ENCODE results near the gene INSRR.
A peak's percentile ranks its signal among the peaks of the same experiment; 100 is the strongest.

Gene INSRR

DNA sequence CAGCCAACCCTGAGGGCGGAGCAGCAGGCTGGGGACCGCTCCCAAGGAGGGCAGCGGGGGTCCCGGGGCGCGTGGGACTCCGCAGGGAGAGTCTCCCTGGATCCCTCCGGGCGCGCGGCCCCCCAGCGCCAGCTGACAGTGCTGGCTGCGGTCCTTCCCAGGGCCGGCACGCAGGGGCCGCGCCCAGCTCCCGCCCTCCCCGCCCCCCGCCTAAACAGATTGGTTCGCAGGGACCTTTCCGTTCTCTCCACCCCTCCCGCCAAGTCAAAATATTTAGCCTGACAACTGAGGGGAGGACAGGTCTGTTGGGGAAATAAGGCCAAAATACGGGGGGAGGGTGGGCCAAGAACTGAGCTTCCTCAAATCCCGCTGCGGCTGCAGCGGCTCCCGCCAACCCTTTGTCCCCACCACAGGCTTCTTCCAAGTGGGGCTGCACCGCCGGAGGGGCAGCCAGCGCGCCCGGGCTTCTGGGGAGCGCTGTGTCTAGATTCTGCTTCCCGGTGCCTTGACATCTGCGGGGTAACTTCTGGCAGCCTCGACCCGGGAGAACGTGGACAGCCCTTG is at the start of gene INSRR:
INSRR (minus strand) TSS at position 159 of the 564 bp plus-strand sequence. CDS start 496 bp downstream, outside the sequence.
- DNase-seq = peak; percentile 52

DNA sequence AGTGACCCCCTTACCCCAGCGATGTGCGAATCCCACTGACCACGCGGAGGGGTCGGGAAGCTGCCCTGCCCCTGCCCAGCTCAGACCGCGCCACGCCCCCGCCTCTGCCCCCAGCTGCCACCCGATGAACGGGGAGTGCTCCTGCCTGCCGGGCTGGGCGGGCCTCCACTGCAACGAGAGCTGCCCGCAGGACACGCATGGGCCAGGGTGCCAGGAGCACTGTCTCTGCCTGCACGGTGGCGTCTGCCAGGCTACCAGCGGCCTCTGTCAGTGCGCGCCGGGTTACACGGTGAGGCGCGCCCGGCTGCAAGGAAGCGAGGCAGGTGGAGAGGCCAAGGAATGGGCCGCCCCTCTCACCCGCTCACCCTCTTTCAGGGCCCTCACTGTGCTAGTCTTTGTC is 49.6 kb upstream of the INSRR start:
- no peak for DNase-seq

DNA sequence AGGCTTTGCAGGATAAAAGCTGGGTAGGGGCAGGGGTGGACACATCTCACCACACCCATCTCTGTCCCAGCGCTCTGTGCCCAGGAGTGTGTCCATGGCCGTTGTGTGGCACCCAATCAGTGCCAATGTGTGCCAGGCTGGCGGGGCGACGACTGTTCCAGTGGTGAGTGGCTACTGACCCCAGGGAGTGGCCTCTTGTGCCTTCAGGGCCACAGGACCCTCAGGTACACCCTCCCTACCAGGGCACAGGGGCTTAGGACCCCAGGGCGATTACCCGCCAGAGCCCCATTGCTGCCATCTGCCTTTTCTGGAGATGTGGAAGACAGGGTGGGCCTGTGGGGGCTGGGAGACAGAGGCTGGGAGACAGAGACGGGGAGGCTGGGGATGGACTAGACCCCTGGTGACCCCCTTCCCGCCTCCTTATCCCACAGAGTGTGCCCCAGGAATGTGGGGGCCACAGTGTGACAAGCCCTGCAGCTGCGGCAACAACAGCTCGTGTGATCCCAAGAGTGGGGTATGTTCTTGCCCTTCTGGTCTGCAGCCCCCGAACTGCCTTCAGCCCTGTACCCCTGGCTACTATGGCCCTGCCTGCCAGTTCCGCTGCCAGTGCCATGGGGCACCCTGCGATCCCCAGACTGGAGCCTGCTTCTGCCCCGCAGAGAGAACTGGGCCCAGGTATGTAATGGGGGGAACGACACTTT is 47.4 kb upstream of the INSRR start:
- DNase-seq = no peak

DNA sequence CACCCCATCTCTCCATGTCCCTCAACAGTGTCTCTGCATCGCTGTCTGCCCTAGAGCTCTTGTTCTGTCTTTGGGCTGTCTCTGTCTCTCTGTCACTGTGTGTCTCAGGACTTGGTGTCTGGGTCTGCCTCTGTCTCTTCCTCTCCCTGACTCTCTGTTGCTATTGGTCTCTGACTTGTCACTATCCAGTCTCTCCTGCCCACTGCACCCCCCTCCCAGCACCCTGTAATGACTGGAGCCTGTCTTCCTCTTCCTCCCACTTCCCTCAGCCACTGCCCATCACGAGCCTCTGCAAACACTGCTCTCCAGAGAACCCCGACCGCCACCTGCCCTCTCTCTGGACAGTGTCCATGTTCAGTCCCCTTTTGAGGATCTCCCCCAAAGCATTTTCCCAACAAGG is 46.7 kb upstream of the INSRR start:
- DNase-seq = no peak

DNA sequence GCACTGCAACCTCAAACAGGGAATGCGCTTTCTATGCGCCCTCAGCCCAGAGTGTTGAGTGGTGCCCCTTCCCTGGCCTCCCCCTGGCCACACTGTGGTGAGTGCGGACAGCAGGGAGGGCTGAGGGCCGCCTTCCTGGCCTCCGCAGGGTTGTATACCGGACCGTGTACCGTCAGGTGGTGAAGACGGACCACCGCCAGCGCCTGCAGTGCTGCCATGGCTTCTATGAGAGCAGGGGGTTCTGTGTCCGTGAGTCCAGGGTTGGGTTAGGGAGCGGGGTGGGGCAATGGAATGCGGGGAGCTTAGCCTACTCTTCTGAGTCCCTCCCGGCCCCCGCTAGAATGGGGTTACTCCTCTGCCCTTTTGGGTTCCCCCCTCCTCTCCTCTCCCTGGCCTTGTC is 46.3 kb upstream of the INSRR start:
- no peak for DNase-seq

DNA sequence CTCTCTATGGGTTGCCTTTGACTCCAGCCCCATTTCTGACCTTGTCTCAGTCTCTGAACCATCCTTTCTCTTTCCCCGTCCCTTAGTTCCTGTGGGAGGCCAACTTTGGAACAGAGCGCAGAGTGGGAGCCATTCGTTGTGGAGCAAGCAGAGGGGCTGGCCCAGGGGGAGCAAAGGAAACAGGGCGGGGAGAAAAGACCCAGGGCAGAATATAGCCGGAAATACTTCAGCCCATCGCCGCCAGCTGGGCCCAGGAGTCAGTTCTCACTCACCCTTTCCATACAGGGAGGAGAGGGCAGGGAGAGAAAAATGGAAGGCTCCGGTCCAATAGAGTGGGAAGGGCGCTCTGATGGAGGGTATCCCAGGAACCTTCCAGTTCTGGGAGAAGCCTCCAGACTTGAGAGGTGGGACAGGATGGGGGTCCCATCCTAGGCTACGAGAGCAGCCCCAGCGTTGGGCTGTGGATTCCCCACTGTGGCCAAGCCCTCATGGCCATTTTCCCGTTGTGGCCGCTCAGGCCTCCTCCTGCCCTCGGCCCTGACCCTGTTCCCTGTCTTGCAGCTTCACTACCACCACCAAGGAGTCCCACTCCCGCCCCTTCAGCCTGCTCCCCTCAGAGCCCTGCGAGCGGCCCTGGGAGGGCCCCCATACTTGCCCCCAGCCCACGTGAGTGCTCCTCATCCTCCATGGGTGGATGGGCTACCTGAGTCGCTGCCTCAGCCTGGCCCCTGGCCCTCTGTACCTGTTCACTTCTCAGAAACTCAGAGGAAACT is 45.5 kb upstream of the INSRR start:
- DNase-seq = no peak

DNA sequence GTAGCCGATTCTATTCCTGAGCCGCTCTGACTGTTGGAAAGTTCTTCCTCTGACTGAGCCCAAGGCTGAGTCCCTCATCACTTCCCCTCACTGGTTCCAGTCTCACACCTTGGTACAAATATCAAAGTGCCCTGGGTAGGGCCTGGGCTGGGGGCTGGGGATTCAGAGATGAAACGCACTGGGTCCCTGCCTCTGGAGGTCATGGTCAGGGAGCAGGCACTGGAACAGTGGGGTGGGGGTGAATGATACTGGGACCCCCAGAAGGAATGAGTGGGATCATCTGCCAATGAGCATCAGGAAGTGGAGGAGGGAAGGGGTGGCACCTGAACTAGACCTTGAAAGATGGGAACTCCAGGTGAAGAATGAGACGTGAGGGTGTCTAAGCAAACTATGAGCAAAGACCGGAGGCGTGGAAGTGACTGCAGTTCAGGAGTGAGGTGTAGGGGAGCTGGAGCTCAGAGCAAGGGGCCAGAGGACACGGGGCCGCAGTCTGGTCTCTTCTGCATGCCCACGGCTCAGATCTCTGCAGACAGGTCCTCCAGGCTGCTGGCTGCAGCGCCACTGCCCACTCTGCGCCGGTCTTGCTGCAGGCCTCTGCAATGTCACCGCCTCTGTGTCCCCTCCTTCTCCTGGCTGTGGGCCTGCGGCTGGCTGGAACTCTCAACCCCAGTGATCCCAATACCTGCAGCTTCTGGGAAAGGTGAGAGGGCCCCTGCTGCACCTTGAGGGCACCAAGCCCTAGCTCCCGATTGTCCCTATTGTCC is 44.6 kb upstream of the INSRR start:
- no peak for DNase-seq

DNA sequence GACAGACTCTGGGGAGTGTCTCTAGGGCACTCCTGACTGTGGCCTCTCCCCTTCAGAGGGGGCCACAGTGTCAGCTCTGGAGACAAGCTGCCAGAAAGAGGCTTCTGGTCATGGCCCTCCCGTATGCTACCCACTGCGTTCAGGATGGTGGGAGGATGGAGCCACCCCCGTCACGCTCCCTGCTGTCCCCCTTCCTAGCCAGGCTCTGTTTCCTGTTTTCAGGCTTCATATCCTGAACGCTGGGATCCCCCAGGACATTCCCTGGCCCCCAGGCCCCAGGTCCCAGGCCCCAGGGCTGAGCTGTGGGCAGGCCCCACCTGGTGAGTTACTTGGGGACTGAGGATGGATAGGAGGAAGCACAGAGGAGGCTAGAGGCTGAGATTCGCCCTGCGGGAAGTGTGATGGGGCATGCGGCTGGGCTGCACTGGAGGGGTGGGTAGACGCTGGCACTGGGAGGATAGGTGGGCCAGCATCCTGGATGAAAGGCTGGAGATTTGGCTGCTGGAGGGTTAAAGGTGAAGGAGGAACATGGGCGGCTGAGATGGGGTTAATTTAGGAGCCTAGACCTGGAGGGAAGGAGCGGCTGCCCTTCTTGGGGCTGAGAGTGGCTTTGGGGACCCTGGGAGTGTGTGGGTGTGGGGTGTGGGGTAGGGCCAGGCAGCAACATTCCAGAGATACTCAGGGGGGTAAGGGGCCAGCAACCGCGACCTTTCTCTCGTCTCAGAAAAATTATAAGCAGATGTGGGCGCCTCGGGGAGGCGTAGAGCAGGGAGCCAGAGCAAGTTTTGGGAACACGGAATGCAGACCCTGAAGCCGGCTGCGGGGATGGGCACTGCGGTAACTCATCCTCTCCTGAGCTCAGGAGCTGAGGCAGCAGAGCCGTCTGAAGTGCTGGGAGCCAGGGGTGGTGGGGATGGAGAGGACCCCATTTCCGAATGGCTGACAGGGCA is 43.3 kb upstream of the INSRR start:
- no peak for DNase-seq

DNA sequence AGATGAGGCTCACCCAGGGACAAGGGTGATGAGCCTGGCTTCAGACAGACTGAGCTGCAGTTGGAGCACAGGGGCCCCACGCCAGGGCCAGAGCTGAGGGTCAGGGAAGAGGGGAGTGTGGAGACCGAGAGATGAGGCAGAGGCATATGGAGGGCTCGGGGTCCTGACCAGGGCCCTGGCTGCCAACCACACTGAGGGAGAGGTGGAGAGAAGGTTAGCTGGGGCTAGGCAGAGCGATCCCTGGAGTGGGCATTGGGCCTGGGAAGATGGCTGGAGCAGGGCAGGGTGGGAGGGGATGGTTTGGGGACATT is 42.6 kb upstream of the INSRR start:
- DNase-seq = no peak

DNA sequence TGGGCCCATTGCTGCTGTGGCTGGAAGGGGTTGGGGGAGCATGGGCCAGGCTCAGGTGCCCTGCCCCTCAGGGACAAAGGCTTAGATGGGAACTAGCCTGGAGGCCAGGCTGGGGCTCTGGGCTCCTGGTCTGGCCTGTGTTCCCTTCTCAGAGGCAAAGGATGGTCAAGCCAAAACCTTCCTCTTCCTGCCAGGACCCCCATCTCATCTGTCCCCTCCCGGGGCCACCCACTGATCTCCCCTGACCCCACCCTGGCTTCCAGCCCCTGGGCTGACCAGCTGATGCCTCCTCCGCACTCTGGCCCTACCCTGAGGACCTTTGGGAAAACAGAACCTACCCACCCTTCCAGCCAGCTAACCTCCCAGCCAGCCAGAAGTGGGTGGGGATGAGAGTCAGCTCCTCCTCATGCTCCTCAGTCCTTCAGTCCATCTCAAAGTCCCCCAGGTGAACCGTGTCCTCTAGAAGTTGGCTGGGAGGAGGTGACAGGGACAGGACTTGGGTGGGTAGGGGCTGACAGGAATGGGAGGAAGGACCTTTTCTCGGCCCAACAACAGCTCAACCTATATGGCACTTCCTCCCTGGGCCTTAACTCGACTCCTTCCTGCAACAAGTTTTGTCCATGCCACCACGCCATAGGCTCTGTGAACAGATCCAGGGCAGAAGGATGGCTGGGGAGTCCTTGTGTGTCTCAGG is 42.1 kb upstream of the INSRR start:
- no peak for DNase-seq

DNA sequence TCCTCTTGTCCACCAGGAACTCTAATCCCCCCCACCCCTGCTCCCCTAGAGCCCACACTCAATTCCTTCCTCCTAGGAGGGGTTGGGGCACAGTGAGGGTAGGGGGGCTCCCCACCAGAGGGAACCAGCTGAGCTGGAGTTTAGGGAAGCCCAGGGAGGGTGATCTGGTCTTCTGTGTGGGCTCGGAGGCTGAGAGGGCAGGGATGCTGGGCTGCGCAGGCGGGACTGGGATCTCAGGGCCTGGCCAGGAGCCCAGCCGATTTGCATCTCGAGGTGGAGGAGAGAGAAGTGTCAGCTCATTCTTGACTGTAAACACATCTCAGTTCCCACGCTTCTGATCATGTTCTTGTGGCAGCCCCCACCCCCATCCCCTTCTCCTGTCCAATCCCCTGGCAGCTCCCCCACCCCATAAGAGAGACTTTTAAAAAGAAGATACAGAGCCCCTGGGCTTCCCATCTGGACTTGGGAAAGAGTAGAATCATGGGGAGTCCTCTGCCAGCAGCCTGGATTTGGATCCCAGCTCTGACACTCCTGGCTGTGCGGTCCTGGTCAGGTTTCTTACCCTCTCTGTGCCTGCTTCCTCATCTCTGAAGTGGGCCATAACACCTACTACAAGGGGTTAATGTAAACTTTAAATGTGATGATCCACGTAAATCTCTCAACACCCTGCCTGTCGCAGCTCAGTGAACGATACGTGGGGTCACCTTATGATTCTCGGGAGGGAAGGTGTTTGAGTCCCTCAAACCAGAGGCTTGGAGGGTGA is 41.2 kb upstream of the INSRR start:
- DNase-seq = no peak

DNA sequence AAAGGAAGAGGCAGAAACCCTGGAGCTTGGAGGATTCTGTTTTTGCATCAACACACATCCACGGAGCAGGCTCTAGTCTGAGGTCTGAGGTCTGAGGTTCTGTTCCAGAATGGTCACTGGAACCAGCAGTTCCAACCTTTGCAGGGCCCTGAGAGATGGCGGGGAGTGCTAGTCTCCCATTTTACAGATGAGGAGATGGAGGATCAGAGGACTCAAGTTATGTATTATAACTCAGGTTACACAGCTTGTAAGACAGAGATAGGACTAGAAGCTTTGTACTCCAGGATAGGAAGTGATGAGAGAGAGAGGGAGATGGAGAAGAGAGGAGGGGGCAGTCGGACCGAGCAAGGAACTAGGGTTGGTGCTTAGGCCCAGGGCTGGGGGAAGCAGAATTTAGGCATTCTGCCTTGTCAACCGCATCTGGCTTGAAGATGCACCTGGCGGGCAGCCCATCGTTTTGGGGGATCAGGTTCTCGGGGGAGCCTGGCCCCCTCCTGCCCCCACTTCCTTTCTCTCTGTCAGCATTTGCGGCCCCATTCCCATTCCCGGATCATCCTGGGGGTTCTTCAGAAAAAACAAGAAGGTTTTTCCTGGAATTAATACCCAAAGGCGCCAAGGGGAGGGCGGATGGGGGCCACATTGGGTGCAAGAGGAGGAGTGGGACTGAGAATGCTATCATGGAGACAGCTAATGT is 40.2 kb upstream of the INSRR start:
- no peak for DNase-seq

DNA sequence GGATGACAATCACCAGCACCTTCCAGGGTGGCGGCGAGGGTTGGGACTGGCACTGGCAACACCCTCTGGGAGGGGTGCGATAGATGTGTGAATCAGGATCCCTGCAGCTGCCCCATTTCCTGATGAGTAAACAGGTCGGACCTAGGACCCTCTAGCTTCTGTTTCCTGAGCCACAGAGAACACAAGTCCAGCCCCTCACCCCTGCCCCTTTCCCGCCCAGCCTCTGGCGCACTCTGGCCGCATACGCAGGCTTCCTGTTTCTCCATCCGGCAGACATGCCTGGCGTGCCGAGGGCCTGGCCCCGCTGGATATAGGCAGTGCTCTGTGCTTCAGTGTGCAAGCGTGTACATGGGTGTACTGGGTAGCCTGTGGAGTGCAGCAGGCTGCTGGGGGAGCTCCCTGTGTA is 39.2 kb upstream of the INSRR start:
- no peak for DNase-seq

DNA sequence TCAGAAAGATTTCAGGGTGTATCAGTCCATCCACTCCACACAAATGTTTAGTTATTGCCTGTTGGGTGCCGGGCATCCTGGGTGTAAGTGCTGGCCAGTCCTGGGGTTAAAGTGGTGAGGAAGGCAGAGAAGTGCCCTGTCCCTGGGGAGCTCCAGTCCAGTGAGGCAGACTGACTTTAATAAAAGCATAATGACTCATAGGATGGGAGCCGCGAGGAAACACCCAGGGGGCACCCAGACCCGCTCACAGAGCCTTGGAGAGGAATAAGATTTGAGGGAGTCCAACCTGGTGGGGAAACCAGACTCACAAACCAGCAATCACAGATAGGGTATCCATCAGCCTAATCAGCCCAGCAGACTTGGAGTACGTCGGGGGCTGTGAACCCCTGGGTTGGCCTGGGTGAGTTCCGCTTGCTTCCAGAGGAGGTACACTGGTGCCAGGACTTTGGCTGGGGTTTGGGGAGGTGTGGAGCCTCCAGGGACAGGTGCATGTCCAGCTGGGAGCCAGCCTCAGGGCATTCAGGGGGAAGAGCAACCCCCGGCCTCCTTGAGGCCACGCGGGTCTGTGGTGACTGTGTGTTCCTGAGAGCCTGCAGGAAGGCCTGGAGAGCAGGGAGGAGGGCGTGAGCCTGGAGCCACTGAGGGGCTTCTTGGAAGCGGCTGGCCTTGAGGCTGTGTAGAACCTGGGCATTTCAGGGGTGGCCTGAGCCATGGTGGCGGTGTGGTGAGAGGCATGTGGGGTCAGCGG is 38.3 kb upstream of the INSRR start:
- DNase-seq = no peak

DNA sequence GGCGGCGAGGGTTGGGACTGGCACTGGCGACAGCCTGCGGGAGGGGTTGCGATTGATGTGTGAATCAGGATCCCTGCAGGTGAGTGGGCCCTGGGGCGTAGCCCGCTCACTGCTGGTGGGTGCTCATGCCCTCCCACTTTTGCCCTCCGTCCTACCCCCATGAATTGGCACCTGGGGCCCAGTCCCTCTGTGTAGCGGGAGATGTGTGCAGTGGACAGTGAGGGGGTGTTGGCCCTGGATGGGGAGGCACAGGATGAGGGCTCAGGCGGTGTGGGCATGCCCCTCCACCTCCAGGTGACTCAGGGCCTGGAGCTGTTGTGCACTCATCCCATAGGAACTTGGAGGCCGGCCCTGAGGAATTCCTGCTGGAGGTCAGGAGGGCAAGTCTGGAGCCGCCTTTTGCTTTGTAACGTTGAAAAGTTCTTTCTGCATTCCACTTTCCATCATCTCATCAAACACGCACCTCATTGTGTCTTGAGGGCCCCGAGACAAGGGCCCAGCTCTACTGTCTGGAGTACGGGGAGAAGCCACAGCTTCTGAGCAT is 37.6 kb upstream of the INSRR start:
- no peak for DNase-seq

DNA sequence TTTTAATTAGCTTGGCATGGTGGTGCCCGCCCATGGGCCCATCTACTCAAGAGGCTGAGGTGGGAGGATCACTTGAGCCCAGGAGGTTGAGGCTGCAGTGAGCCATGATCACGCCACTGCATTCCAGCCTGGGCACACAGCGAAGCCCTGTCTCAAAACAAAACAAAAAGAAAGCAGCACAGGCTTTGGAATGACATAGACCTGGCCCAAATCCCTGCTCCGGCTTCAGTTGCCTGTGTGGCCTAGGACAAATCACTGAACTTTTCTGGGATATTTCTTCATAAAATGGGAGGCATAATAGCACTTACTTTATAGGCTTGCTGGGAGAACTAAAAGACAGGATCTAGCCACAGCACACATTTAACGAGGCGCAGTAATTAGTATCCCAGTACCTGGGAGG is 37.0 kb upstream of the INSRR start:
- no peak for DNase-seq

DNA sequence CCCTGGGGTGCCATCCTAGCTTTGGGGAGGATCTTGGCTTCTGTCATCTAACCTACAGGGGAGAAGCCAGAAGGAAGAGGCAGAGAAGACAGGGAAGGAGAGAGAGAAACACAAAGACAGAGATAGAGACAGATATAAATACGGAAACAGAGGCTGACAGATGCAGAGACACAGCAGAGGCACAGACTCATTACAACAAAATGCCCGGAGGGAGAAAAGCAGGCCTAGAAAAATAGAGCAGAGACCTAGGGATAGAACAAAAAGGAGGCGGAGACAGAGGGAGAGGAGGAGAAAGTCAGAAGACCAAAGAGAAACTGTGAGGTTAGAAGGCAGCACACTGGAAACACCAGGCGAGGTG is 36.5 kb upstream of the INSRR start:
- no peak for DNase-seq

DNA sequence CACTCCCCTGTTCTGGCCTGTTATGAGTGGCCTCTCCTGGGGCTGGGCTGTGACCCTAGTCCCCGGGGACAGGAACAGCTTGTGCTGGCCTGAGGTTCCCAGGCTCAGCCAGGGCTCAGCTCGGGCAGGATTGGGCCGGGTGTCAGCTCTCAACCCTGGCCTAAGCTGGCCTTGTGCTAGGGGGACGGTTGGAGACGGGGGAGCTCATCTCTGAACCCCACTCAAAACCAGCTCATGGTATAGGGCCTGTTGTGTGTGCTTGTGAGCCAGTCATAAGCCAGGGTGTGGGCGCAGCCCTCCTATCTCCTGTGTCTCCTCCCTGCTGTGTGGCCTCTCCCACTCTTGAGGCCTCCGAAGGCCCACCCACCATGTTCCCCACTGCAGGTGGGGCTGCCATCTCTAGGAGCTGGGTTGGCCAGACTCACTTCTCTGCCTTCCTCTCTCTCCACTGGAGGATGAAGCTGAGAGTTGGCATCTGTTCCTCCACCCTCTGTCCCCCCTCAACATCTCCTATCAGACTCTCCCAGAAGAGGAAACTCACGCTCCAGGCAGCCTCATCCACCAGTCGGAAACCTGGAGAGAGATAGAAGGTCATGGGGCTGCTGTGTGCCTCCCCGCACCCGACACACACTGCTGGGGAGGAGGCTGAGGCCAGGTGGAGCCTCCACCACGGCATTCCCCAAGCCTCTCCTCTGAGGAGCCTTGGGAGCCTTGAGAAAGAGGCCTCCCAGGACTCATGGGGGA is 36.0 kb upstream of the INSRR start:
- no peak for DNase-seq

DNA sequence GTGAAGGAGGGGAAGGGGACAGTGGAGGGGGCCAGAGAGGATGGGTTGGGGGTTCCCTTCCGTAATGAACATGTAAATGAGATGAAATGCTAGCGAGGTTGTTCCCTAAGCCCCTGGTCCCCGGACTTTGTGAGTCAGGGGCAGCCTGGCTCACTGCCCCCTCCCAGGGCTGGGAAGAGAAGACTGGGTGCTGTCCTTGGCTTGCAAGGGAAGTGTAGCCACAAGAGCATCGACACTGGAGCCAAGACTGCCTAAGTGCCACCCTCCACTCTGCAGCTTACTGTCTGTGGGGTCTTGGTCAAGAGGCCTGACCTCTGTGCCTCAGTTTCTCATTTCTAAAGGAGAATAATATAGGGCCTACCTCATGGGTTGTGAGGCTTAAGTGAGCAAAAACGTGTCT is 35.1 kb upstream of the INSRR start:
- no peak for DNase-seq

Data from DMS 273 treated with DMSO at 0.1 percent for 48 hours (cell line).